GM12878 (cell line): ENCODE measurements around the gene PDE11A.

ENCODE experiments used
- ASH2L ChIP-seq: fragments of 300-600, 200-600 bp; sonication (generic); IDR thresholded peaks from 2 replicates; pipeline ENCODE4 v1.6.1; 2017; ENCODE audit warnings: low read depth, mild to moderate bottlenecking, borderline replicate concordance
- ATF7 ChIP-seq: fragments of 450-650 bp; IDR thresholded peaks from 2 replicates; pipeline ENCODE4 v1.6.1; 2016; ENCODE audit warnings: low read depth, mild to moderate bottlenecking
- CTCF ChIP-seq, 3 experiments: IDR thresholded peaks in 2 of 3; conservative IDR thresholded peaks in 1 of 3; 2 replicates each; pipeline ENCODE4 v1.5.1; 2011; ENCODE audit warnings: low read depth in 3 of 3, low read length in 3 of 3, mild to moderate bottlenecking in 3 of 3, control low read depth in 2 of 3, moderate library complexity in 2 of 3, inconsistent platforms in 1 of 3, mixed read lengths in 1 of 3; ENCODE audit not compliant: control insufficient read depth in 2 of 3, insufficient read depth in 1 of 3; ENCODE audit errors: extremely low read depth in 1 of 3
- EGR1 ChIP-seq, 2 experiments: IDR thresholded peaks; 1 replicate in 1 of 2; 2 replicates in 1 of 2; pipeline ENCODE4 v1.6.1; 2011 to 2012; ENCODE audit warnings: low read depth in 2 of 2, low read length in 2 of 2, borderline replicate concordance in 1 of 2, mild to moderate bottlenecking in 1 of 2, moderate library complexity in 1 of 2
- FOXM1 ChIP-seq: IDR thresholded peaks from 2 replicates; pipeline ENCODE4 v1.6.1; 2012; ENCODE audit warnings: low read depth, mild to moderate bottlenecking, inconsistent platforms, low read length, moderate library complexity
- HDAC6 ChIP-seq: fragments of 200-600 bp; sonication (generic); IDR thresholded peaks from one replicate; pipeline ENCODE4 v1.8.0; 2017; ENCODE audit warnings: antibody characterized with exemption; ENCODE audit not compliant: unreplicated experiment
- MTA2 ChIP-seq: fragments of 450-650 bp; IDR thresholded peaks from 2 replicates; pipeline ENCODE4 v1.6.1; 2016; ENCODE audit warnings: low read depth, mild to moderate bottlenecking, moderate library complexity
- NRF1 ChIP-seq: conservative IDR thresholded peaks from 2 replicates; pipeline ENCODE4 v1.6.1; 2011; ENCODE audit warnings: mild to moderate bottlenecking, low read depth, low read length, improper control_type of control experiment
- POLR2A ChIP-seq: IDR thresholded peaks from 2 replicates; pipeline ENCODE4 v1.6.1; 2011; ENCODE audit warnings: low read depth, mild to moderate bottlenecking, low read length
- SMAD5 ChIP-seq: IDR thresholded peaks from 2 replicates; pipeline ENCODE4 v1.6.1; 2016; ENCODE audit warnings: antibody characterized with exemption, low read depth
- SP1 ChIP-seq: IDR thresholded peaks from one replicate; pipeline ENCODE4 v1.6.1; 2011; ENCODE audit warnings: low read depth, low read length
- TBL1XR1 ChIP-seq: IDR thresholded peaks from 2 replicates; pipeline ENCODE4 v1.6.1; 2012; ENCODE audit warnings: low read depth, low read length, improper control_type of control experiment

GRCh38 chr2:177872286-177872685, 200.3 kb downstream of the PDE11A start:
- no peak for TF ChIP-seq MTA2
- no peak for TF ChIP-seq FOXM1
- no peak for TF ChIP-seq ATF7
- TF ChIP-seq SMAD5 = no peak
- TF ChIP-seq SP1 = no peak
- TF ChIP-seq CTCF (IDR thresholded peaks at IDR 0.05 in 2 of 3, conservative IDR thresholded peaks at IDR 0.05 in 1 of 3; ENCODE audit: control insufficient read depth in 2 of 3, extremely low read depth in 1 of 3, insufficient read depth in 1 of 3, low read depth in 3 of 3, low read length in 3 of 3) = no peak
- no peak for TF ChIP-seq POLR2A
- TF ChIP-seq NRF1 = no peak
- no peak for TF ChIP-seq HDAC6
- no peak for TF ChIP-seq EGR1 (IDR thresholded peaks at IDR 0.05; ENCODE audit: borderline replicate concordance in 1 of 2, low read depth in 2 of 2, low read length in 2 of 2)
- no peak for TF ChIP-seq ASH2L
- no peak for TF ChIP-seq TBL1XR1
